HFFc6 (cell line): ENCODE data around the gene SPTAN1. TPM values are rescaled to one million over a fixed set of nuclear protein-coding genes. Genes with fewer than 3 reads are reported as not detected.
"Not testable (repeated sequence)": the region's sequence is repeated elsewhere in the genome, so short reads cannot be mapped to it uniquely, and the experiment has no call there.

Experiments used
- DNase-seq: peaks from one replicate; pipeline ENCODE4 v3.0.0-alpha.2; 2018
- H3K27ac Mint-ChIP-seq: 2 replicates; pipeline ENCODE4 v1.8.0; 2020; ENCODE audit warnings: mild to moderate bottlenecking, mixed read lengths
- H3K27me3 Mint-ChIP-seq: 2 replicates; pipeline ENCODE4 v1.8.0; 2021; ENCODE audit warnings: mild to moderate bottlenecking, moderate library complexity, mixed read lengths; ENCODE audit not compliant: insufficient read depth
- H3K36me3 Mint-ChIP-seq: 2 replicates; pipeline ENCODE4 v1.8.0; 2021; ENCODE audit warnings: low read depth, mixed read lengths
- H3K4me1 Mint-ChIP-seq: 2 replicates; pipeline ENCODE4 v1.8.0; 2020; ENCODE audit warnings: low read depth, mixed read lengths
- H3K4me3 Mint-ChIP-seq: 2 replicates; pipeline ENCODE4 v1.8.0; 2020; ENCODE audit warnings: mild to moderate bottlenecking, moderate library complexity, mixed read lengths
- H3K9me3 Mint-ChIP-seq: 2 replicates; pipeline ENCODE4 v1.8.0; 2020; ENCODE audit warnings: mild to moderate bottlenecking, mixed read lengths
- CTCF ChIP-seq: fragments of 200-600 bp; sonication (generic); IDR thresholded peaks from 2 replicates; pipeline ENCODE4 v1.5.0; 2021; ENCODE audit warnings: antibody characterized with exemption, mild to moderate bottlenecking
- long read RNA-seq: library from polyadenylated mRNA; unstranded; transcript quantifications from one replicate; pipeline ENCODE4 v2.0.0, GENCODE V29; 2019
- total RNA-seq, 6 experiments: library from RNA; stranded (reverse); fragmentation: NEBNext Ultra II Directional; extraction: Animal tissue kit (Norgen Biotek cat#: 25700); gene quantifications; 2 replicates in 1 of 6; 3 replicates in 5 of 6; pipeline ENCODE4 v1.2.3, GENCODE V29; 2021

SPTAN1 gene
- 100 to 1,000 TPM; 316 to 368 (median 327) TPM for total RNA-seq
- long read RNA-seq, full-length matches to known transcripts: 9 of 63 reads
- long read RNA-seq, partial matches to known transcripts: 47 of 63 reads
- long read RNA-seq, other reads (novel, unspliced or antisense): 7 of 63 reads

GRCh38 chr9:128552153-128552743 lies at the start of gene SPTAN1:
Gene SPTAN1 (plus strand): TSS chr9:128552587. CDS start chr9:128566741, 14,154 bp downstream.
- Mint-ChIP-seq H3K27me3 (peaks cover 2% of the 10 kb centered on the region; the same call in 1 of the 2 replicates), H3K4me1 (peaks cover 30% of the 10 kb centered on the region), H3K27ac (peak within 1 kb of the TSS; percentile 98), H3K9me3 (no peaks in the 10 kb centered on the region), H3K4me3 (peak within 1 kb of the TSS; percentile 96), H3K36me3 (peaks cover 8% of the 10 kb centered on the region; the same call in 1 of the 2 replicates)
- DNase-seq: peak; percentile 86
- no peak for TF ChIP-seq CTCF

- H3K27me3 Mint-ChIP-seq, H3K9me3 Mint-ChIP-seq: not testable (repeated sequence)
- peak; percentile 73 for DNase-seq
- Mint-ChIP-seq H3K4me3 (peak overlapping the region; percentile 99), H3K27ac (peak overlapping the region; percentile 62), H3K36me3 (peaks cover 14% of the 10 kb centered on the region; the same call in 1 of the 2 replicates), H3K4me1 (peaks cover 27% of the 10 kb centered on the region)
These were observed 49.0 kb upstream of the SPTAN1 start for GRCh38 chr9:128503415-128503825.

- Mint-ChIP-seq H3K27me3 (peaks cover 3% of the 10 kb centered on the region; the same call in 1 of the 2 replicates), H3K27ac (peak overlapping the region; percentile 62), H3K36me3 (peaks cover 14% of the 10 kb centered on the region; the same call in 1 of the 2 replicates), H3K4me1 (peaks cover 27% of the 10 kb centered on the region), H3K4me3 (peak overlapping the region; percentile 99), H3K9me3 (no peaks in the 10 kb centered on the region)
- no peak for DNase-seq
- TF ChIP-seq CTCF: no peak
These were observed 48.5 kb upstream of the SPTAN1 start for GRCh38 chr9:128503870-128504269.

GRCh38 chr9:128504485-128505413 lies 47.6 kb upstream of the SPTAN1 start, which contains the start of gene GLE1:
Gene GLE1 (plus strand): TSS chr9:128504719. CDS start chr9:128504806, 87 bp downstream.
- Mint-ChIP-seq H3K27me3 (peaks cover 3% of the 10 kb centered on the region; the same call in 1 of the 2 replicates), H3K4me3 (peak within 1 kb of the TSS; percentile 99), H3K4me1 (peaks cover 27% of the 10 kb centered on the region), H3K9me3 (no peaks in the 10 kb centered on the region), H3K36me3 (peaks cover 11% of the 10 kb centered on the region; the same call in 1 of the 2 replicates), H3K27ac (peak within 1 kb of the TSS; percentile 95)
- TF ChIP-seq CTCF: no peak
- peak; percentile 85 for DNase-seq

- no peak for TF ChIP-seq CTCF
- Mint-ChIP-seq H3K27ac (peak overlapping the region; percentile 95), H3K4me3 (peak overlapping the region; percentile 99), H3K9me3 (no peaks in the 10 kb centered on the region), H3K27me3 (peaks cover 3% of the 10 kb centered on the region; the same call in 1 of the 2 replicates), H3K36me3 (peaks cover 5% of the 10 kb centered on the region; the same call in 1 of the 2 replicates), H3K4me1 (peaks cover 27% of the 10 kb centered on the region)
- peak; percentile 35 for DNase-seq
These were observed 47.0 kb upstream of the SPTAN1 start for GRCh38 chr9:128505414-128505765.

GRCh38 chr9:128505906-128506305 lies 46.5 kb upstream of the SPTAN1 start:
- H3K4me3 Mint-ChIP-seq: peak overlapping the region; percentile 99
- H3K9me3 Mint-ChIP-seq, DNase-seq, H3K27ac Mint-ChIP-seq, H3K27me3 Mint-ChIP-seq, H3K36me3 Mint-ChIP-seq: not testable (repeated sequence)
- H3K4me1 Mint-ChIP-seq: peaks cover 27% of the 10 kb centered on the region
